Body of pancreas (tissue), 4 donors: ENCODE measurements around the gene CCDC57.

Source experiments
- POLR2A ChIP-seq, 3 donors: fragments of 450-650 bp; IDR thresholded peaks; one replicate each; pipeline ENCODE4 v1.6.1; 2016; ENCODE audit warnings: antibody characterized with exemption in 3 of 3, mild to moderate bottlenecking in 2 of 3
- TF ChIP-seq, protein P1 (sequence below), 7 experiments: fragments of 450-650 bp in 4 of 7; fragments of 200-600 bp in 3 of 7; sonication (generic) in 3 of 7; IDR thresholded peaks; one replicate each; pipeline ENCODE4 v1.5.1; 2016 to 2019; ENCODE audit warnings: antibody characterized with exemption in 7 of 7

DNA sequence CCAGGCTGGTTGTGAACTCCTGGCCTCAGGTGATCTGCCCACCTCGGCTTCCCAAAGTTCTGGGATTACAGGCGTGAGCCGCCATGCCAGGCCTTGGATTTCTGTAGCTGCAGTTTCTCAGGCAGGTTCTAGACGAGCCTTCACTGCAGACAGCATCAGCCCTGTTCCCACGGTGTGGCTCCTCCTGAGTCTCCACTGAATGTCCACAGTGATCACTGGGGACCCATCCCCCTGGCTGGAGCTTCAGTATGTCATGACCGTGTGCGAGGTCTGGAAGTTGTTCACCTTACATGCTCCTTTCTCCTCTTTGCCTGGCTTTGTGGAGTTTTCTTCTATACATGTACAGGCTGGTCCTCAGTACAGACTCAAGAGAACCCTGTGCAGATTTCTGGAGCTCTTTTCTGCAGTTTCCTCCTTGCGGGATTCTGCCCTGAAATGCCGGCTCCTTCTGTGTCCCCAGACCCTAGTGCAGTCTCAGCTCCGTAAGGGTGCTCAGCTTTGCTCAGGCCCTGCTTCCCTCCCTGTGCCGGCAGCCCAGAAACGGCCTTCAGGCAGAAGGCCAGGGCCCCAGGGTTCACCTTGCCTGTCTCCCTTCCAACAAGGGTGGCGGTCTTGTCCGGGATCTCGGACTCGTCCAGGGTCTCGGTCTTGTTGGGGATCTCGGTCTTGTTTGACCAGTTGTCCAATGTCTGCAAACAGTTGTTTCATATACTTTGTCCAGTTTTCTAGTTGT lies 100.3 kb downstream of the CCDC57 start:
- TF ChIP-seq, protein P1, sequence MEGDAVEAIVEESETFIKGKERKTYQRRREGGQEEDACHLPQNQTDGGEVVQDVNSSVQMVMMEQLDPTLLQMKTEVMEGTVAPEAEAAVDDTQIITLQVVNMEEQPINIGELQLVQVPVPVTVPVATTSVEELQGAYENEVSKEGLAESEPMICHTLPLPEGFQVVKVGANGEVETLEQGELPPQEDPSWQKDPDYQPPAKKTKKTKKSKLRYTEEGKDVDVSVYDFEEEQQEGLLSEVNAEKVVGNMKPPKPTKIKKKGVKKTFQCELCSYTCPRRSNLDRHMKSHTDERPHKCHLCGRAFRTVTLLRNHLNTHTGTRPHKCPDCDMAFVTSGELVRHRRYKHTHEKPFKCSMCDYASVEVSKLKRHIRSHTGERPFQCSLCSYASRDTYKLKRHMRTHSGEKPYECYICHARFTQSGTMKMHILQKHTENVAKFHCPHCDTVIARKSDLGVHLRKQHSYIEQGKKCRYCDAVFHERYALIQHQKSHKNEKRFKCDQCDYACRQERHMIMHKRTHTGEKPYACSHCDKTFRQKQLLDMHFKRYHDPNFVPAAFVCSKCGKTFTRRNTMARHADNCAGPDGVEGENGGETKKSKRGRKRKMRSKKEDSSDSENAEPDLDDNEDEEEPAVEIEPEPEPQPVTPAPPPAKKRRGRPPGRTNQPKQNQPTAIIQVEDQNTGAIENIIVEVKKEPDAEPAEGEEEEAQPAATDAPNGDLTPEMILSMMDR (IDR thresholded peaks at IDR 0.05) = no peak
- TF ChIP-seq POLR2A (IDR thresholded peaks at IDR 0.05) = no peak
